HG03039 (cell line): ENCODE measurements around the gene SPDYE16.
A peak's percentile ranks its signal among the peaks of the same experiment; 100 is the strongest.
"Not testable (repeated sequence)": the region's sequence is repeated elsewhere in the genome, so short reads cannot be mapped to it uniquely, and the experiment has no call there.

Experiments used
- ATAC-seq: cut with Tn5 transposase; IDR thresholded peaks from one replicate; pipeline ENCODE4 v1.9.1; 2021; ENCODE audit warnings: mild to moderate bottlenecking, moderate library complexity; ENCODE audit not compliant: unreplicated experiment

The SPDYE16 gene

DNA sequence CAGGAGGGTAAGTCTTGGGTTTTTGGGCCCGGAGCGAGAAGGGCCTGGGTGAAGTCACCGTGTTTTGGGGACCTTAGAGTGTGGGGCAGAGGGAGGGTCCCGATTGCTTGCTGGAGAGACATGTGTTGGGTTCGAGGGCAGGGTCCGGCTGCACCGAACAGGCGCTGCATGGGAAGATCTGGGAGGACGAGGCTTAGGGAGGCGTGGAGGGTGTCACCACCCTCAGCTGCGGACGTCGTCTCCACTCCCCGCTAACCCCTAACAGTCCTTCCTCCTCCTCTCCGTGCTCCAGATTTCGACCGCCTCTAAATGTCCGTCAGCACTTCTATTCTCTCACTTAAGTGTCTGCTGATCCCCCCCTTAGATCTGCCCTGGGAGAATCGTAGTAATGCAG lies 6.8 kb upstream of the SPDYE16 start:
- ATAC-seq = not testable (repeated sequence)

DNA sequence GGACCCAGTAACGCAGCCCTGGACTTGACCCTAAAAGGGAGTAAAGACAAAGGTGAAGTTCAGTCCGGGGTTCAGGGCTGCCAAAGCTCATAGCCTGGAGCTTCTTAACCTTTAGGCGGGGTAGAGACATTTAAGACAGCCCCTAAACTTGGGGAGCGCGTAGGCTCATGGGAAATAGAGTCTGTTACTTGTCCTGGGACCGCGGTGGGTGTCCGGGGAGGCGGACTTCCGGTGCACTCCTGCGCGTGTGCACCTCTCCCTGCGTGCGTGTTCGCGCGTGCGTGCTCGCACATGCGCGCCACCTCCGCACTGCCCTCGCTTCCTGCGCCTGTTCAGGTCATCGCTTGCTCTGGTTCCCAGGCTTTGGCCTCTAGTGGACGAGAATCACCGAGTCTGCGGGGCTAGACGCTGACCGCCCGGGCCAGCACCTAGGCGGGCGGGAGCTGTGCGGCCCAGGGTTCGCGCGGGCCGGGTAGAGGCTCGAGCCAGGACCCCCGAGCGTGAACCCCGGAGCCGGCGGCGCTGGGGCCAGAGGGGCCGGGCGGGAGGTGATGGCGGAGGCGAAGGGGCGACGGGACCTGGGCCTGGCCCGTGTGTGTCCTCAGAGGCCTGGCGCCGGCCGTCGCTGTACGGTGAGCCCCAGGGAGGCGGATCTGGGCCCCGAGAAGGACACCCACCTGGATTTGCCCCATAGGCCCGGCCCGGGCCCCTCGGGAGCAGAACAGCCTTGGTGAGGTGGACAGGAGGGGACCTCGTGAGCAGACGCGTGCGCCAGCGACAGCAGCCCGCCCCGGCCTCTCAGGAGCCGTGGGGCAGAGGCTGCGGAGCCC lies 6.1 kb upstream of the SPDYE16 start:
- peak; percentile 98 for ATAC-seq

DNA sequence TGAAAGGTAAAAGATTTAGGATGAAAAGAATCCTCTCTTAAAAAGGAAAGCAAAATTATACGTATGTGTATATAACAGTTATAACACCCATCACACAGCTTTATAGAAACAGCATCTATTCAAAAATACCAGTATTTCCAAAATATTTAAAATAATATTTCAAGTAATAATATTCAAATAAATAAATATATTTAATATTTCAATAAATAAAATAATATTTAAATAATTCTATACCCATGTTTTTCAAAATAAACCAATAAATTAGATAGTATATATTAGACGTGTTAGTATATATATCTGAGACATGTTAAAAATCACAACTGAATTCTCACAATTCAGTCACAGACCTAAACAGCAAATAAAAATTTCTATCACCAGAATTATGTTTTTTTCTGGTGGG lies 11.5 kb downstream of the SPDYE16 start:
- ATAC-seq = not testable (repeated sequence)

DNA sequence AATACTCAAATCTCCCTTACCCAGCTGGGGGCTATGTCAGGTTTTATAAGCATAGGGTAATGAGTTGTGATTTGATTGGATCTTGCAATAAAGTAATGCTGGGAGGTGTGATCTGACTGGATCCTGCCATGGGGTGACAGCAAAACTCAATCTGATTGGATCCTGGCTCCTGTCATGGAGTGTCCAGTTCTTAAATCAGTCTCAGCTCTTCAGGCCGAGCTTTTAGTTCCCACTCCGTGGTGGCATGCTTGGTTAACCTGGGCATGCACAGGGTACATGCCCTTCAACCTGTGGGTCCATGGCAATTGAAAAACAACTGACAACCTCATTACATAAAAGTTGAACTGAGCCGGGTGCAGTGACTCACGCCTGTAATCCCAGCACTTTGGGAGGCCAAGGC lies 16.9 kb downstream of the SPDYE16 start:
- ATAC-seq = not testable (repeated sequence)

DNA sequence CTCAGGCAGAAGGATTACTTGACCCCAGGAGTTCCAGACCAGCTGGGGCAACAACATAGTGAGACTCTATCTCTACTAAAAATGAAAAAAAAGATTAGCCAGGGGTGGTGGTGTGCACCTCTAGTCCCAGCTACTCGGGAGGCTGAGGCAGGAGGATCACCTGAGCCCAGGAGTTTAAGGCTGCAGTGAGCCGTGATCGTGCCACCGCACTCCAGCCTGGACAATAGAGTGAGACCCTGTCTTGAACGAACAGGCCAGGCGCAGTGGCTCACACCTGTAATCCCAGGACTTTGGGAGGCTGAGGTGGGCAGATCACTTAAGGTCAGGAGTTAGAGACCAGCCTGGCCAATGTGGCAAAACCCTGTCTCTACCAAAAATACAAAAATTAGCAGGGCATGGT lies 26.2 kb downstream of the SPDYE16 start:
- not testable (repeated sequence) for ATAC-seq

DNA sequence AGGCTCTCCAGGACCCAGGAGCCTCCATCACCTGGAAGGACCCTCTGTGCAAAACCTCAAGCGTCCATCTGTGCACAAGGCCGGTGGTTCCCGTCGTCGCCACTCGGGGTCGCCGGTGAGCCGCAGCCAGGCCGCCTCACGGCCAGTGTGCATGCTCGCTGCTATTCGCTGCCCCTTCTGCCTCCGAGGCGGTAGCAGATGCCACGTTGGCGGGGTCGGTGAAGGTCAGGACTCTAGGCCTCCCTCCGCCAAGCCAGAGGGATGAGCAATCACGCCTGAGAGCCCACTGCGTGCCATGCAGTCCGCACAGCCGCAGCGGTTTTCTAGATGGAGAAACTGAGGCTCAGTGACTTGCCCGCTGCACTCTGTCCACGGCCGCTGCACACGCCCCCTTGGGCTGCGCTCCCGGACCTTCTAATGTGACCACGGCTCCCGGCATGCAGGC lies 27.1 kb downstream of the SPDYE16 start:
- ATAC-seq = no peak

DNA sequence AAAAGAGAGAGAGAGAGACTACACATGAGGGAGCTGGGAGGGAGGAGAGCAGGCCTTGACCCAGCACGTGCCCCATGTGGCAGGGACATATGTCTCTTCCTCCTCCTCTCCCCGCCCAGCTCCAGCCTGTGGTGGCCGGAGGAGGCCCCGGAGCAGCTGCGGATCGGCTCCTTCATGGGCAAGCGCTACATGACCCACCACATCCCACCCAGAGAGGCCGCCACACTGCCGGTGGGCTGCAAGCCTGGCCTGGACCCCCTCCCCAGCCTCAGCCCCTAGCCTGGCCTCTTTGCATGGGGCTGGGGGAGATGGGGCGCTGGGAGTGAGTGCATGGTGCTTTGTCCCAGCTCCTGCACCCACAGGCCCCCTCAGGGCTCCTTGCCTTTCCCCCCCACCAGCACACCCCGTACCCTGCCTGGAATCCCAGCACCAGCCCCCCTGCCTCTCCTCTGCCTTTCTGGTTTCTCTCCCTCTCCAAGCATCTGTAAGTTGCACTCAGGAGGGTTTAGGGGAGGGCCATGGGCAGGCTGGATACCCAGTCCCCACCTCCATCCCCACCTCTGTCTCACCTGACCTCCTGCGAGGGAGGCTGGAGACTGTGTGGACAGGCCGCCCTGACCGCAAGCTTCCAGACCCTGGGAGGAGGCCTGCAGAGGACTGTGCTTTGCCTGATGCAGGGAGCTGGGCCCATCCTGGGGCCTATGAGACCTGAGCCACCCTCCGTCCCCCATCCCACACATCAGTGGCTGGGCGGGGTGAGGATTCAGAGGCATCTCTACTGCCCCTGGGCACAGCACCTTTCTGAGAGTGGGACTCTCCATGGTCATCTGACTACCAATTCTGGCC lies 27.9 kb downstream of the SPDYE16 start:
- no peak for ATAC-seq

DNA sequence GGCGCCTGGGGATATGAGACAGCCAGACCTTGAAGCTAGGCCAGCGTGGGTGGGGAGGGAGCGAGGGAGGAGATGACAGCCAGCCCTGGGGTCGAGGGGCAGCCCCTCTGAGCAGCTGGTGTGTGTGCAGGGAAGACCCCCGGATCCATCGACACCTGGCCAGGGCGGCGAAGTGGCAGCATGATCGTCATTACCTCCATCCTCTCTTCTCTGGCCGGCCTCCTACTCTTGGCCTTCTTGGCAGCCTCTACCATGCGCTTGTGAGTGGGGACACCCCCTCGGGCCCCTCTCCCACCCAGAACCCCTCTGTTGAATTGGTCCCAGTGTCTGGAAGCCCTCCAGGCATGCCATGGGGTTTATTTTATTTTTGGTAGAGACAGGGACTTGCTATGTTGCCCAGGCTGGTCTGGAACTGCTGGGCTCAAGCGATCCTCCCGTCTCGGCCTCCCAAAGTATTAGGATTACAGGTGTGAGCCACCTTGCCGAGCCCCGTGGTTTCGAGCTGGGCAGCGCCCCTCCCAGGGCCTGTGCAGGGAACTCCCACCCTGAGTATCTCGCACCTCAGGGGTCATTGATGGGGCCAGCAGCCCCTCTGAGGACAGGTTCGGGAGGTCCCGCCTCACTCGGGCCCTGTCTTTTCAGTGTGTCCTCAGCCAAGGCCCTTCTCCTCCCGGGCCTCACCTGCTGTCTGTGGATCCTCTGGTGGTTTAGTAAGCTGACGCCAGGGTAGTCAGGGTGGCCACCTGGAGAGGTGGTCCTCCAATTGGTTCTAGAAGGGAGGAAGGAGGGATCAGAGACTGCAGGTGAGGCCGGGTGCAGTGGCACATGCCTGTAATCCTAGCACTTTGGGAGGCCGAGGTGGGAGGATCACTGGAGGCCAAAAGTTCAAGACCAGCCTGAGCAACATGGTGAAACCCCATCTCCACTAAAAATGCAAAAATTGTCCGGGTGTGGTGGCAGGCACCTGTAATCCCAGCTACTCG lies 29.0 kb downstream of the SPDYE16 start:
- ATAC-seq = no peak

DNA sequence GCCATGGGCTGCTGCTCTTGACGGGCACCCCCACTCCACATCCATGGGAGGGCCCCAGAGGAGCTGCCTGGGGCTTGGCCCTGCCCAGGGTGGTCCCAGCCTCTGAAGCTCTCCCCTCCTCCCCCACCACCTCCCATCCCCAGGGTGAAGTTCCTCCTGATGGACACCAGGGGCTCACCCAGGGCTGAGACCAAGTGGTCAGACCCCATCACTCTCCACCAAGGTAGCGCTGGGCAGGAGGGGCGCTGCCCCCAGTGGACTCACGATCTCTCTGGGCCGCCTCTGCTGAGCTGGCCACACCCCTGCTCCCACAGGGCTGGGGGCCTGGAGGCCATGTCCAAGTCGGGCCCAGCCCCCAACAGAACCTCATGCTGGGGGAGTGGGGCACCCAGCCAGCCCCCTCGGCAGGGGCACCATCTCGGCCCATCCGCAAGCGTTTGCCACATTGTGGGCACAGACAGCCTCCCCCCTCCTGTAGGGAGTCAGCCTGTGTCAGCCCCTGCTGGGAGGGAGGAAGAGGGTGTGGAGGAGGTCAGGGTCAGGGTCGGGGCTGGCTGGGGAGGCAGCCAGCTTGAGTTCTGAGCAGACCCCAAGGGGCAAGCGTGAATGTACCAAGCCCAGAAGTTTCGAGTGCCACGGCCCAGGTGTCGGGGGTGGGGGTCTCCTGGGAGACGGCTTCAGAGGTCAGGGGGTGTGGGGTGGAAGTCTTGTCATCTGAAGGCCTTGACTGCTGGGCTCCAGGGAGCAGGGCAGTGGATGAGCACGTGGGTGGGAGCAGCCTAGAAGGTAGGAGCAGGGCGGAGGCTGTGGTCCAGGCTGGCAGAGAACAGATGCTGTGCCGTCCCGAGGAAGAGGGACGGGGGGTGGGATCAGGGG lies 29.9 kb downstream of the SPDYE16 start:
- no peak for ATAC-seq

DNA sequence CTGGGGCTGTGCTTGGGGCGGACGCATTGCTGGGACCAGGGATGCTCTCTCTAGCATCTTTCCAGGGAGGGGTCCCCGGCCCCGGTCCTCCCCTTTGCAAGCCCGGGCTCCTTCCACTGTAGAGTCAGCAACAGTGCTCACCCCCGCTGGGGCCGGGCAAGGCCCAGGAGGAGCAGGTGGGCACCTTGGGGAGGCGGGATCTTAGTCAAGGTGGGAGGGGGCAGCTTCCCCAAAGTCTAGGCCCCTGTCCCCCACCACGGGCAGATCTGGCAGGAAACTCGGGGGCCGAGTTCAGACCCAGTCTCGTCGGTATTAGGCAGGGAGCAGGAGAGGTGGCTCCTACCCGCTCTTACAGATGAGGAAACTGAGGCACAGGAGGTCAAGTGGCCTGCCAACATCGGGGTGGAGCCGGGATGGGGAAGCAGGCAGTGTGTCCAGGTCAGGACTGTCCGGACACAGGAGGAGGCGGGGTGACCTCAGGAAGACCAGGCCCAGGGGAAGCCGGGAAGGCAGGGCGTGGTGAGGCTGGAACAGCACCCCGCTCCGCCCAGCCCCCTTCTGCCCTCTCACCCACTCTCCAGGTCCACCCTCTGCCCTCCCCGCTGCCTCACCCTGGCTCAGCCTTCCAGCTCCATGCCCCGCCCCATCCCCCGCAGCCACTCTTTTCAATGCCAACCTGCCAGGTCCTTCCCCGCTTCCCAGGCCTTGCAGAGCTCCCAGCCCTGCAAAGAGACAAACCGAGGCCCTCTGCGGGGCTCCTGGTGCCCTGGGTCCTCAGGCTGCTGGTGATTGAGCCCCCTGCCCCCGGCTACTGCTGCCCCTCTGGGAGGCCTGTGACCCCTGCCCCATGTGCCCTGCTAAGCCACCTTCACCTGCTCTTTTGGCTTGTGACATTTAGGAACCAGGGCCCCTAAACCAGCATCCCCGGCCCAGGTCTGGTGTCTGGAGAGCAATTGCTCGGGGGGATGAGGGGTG lies 30.9 kb downstream of the SPDYE16 start:
- not testable (repeated sequence) for ATAC-seq

DNA sequence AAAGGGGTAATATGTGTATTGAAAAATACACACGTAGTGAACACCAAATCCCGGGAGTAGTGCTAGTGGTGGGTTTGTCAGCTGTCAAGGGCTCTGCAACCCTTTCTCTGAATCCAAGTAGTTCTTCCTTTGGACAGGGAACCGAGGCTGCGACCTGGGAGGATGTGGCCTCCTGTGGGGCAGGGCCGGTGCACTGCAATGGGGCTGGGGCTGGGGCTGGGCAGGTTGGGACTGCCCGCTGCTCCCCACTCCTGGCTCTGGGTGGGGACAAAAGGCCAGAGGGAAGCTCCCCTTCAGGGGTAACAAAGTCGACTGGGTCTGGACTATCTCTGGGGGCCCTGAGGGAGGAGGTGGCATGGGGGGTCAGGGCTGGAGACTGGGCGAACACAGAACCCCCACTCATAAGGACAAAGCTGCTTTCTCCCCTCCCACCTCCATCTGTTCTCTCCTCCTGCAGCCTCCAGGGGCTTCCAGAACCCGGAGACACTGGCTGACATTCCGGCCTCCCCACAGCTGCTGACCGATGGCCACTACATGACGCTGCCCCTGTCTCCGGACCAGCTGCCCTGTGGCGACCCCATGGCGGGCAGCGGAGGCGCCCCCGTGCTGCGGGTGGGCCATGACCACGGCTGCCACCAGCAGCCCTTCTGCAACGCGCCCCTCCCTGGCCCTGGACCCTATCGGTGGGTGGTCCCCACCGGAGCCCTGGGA lies 31.7 kb downstream of the SPDYE16 start:
- ATAC-seq = not testable (repeated sequence)

DNA sequence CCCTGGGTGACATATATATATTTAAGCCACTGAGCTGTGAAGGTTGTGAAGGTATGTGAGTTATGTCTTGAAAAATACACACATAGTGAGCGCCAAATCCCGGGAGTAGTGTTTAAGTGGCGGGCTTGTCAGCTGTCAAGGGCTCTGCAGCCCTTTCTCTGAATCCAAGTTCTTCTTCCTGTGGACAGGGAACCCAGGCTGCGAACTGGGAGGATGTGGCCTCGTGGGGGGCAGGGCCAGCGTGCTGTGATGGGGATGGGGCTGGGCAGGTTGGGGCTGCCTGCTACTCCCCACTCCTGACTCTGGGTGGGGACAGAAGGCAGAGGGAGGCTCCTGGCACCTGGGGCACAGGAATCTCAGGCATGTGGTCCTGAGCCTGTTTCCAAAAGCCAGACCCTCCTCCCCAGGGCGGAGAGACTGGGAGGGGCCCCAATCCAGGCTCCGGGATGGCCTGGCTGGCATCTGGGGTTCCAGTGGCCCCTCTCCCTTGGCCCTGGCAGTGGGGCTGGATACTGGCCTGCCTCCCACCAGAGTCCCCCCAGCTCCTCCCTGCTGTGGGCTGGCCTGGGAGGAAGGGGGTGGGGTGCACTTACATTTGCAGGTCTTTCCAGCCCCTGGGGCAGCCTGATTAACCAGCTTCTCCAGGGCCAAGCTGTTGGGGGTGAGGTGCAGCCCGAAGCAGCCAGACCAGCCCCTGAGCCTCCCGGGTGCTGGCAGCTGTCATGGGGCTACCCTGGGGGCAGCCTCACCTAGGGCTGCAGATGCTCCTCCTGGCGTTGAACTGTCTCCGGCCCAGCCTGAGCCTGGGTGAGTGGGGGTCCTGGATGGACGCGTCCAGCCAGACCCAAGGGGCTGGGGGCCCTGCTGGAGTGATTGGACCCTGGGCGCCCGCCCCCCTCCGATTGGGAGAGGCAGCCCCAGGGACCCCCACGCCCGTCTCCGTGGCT lies 32.9 kb downstream of the SPDYE16 start, which contains the start of gene UPK3B:
Gene UPK3B, plus strand, starts transcription at position 622 of the 947 bp plus-strand sequence. Its CDS starts 101 bp downstream, at position 723.
- ATAC-seq = no peak

DNA sequence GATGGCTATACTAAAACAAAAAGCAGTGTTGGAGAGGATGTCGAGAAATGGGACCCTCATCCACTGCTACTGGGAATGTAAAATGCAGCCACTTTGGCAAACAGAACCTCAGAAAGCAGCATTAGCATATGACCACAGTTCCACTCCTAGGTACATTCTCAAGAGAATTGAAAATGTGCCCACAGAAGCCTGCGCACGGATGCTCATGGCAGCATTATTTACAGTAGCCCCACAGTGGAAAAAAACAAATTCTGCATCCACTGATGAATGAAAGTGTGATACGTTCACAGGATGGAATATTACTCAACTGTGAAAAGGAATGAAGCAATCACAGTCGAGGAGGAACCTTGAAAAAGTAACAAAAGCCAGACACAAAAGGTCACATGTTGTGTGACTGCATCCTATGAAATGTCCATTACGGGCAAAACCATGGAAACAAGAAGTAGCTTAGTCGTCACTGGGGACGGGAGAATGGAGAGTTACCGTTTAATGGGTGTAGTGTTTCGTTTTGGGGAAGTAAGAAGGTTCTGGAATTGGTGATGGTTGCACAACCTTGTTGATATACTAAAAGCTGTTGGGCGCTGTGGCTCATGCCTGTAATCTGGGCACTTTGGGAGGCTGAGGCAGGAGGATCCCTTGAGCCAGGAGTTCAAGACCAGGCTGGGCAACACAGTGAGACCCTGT lies 35.2 kb downstream of the SPDYE16 start:
- ATAC-seq = no peak

DNA sequence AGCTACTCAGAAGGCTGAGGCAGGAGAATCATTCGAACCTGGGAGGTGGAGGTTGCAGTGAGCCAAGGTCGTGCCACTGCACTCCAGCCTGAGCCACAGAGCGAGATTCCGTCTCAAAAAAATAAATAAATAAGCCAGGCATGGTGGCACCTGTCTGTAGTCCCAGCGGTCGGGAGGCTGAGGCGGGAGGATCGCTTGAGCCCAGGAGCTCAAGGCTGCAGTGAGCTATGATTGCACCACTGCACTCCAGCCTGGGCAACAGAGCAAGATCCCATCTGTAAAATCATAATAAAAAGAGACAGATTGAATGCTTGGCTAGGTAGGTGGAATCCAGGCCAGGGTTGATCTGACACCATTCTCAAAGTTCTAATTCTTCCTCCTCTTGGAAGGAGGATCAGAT lies 36.5 kb downstream of the SPDYE16 start:
- ATAC-seq = not testable (repeated sequence)

DNA sequence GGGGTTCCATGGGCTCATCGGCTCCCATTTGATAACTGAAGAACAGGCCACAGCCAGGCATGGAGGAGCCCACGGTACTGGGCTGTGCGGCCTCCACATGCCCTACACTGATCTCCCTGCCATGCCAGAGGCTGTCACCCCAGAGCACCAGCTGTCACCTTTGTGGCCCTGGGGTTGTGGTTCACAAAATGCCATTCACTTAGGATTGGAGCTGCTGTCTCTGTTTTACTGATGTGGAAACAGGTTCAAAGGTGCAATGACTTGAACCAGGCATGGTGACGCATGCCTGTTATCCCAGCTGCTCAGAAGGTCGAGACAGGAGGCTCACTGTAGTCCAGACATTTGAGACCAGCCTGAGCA lies 37.0 kb downstream of the SPDYE16 start:
- no peak for ATAC-seq
